ENCODE measurements around the gene CAPS2.
A peak's percentile ranks its signal among the peaks of the same experiment; 100 is the strongest.

- TF ChIP-seq CTCF (IDR thresholded peaks at IDR 0.05) (peak; percentile 71 to 88 (median 88)), POLR2A (IDR thresholded peaks at IDR 0.05) (no peak)
These were observed 4.4 kb upstream of the CAPS2 start, which contains the start of gene GLIPR1L1 for GRCh38 chr12:75334384-75335030.
